Measurements from ENCODE around the gene LHX3.

The LHX3 gene

GRCh38 chr9:136211006-136211405 lies 6.1 kb upstream of the LHX3 start:
- no peaks in the 10 kb centered on the region for H3K27me3 ChIP-seq (replicated peaks; ENCODE audit: control insufficient read depth, insufficient read depth, low read length)
- no peak overlapping the region for H3K9ac ChIP-seq (ENCODE audit: low read length)
- peaks cover 29% of the 10 kb centered on the region for H3K36me3 ChIP-seq (ENCODE audit: control insufficient read depth, insufficient read depth, low read length, severe bottlenecking)
- peaks cover 4% of the 10 kb centered on the region for H3K9me3 ChIP-seq (ENCODE audit: control insufficient read depth, low read length)
- no peak overlapping the region for H3K4me3 ChIP-seq (ENCODE audit: low read length)
- no peaks in the 10 kb centered on the region for H3K4me1 ChIP-seq (ENCODE audit: control insufficient read depth, insufficient read depth, low read length)
- DNase-seq (ENCODE audit: low read depth), result no peak

DNA sequence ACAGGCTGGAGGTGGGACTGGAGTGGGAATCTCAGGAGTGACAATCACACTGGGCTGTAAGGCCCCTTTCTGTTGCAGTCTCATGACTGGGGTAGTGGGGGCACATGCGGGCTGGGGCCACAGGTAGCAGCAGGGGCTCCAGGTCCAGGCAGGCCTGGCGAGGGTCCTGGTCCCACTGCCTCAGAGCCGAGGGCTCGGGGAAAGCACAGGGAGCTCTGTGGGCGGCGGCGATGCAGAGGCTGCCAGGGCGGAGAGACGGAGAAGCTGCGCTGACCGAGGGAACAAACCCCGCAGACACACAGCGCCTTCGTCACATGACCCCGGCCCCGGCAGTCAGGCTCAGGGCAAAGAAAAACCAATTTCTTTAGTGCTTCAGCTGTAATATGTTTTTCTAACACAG lies 5.3 kb upstream of the LHX3 start:
- Histone ChIP-seq H3K4me1 (ENCODE audit: control insufficient read depth, insufficient read depth, low read length) (no peaks in the 10 kb centered on the region), H3K36me3 (ENCODE audit: control insufficient read depth, insufficient read depth, low read length, severe bottlenecking) (peaks cover 29% of the 10 kb centered on the region), H3K4me3 (ENCODE audit: low read length) (no peak overlapping the region), H3K27me3 (replicated peaks; ENCODE audit: control insufficient read depth, insufficient read depth, low read length) (no peaks in the 10 kb centered on the region), H3K9ac (ENCODE audit: low read length) (no peak overlapping the region), H3K9me3 (ENCODE audit: control insufficient read depth, low read length) (peaks cover 4% of the 10 kb centered on the region)
- DNase-seq (ENCODE audit: low read depth), result no peak

- no peaks in the 10 kb centered on the region for H3K4me1 ChIP-seq (ENCODE audit: control insufficient read depth, insufficient read depth, low read length)
- no peak overlapping the region for H3K9ac ChIP-seq (ENCODE audit: low read length)
- H3K27me3 ChIP-seq (replicated peaks; ENCODE audit: control insufficient read depth, insufficient read depth, low read length), result no peaks in the 10 kb centered on the region
- DNase-seq (ENCODE audit: low read depth), result no peak
- peaks cover 25% of the 10 kb centered on the region for H3K36me3 ChIP-seq (ENCODE audit: control insufficient read depth, insufficient read depth, low read length, severe bottlenecking)
- H3K9me3 ChIP-seq (ENCODE audit: control insufficient read depth, low read length), result peaks cover 4% of the 10 kb centered on the region
- no peak overlapping the region for H3K4me3 ChIP-seq (ENCODE audit: low read length)
These were observed 4.9 kb upstream of the LHX3 start for GRCh38 chr9:136209786-136210185.

DNA sequence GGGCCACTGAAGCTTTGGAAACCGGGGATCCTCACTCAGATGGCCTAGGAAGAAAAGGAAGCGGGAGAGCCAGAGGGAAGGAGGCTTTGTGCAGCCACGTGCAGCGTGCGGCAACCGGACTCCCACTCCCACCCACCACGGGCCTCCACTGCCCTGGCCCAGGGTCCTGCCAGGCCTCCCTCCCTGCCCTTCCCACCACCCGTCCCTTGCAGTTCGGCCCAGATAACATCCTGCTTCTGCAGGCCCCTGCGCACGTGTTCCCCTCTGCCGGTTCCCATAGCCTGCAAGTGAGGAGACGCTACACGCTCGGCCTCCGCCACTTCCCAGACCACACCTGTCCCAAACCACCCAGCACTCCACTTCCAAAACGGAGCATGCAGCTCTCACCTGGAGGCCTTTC lies 4.3 kb upstream of the LHX3 start:
- Histone ChIP-seq H3K4me3 (ENCODE audit: low read length) (no peak overlapping the region), H3K36me3 (ENCODE audit: control insufficient read depth, insufficient read depth, low read length, severe bottlenecking) (peaks cover 19% of the 10 kb centered on the region), H3K4me1 (ENCODE audit: control insufficient read depth, insufficient read depth, low read length) (no peaks in the 10 kb centered on the region), H3K9me3 (ENCODE audit: control insufficient read depth, low read length) (peaks cover 4% of the 10 kb centered on the region), H3K27me3 (replicated peaks; ENCODE audit: control insufficient read depth, insufficient read depth, low read length) (peaks cover 4% of the 10 kb centered on the region), H3K9ac (ENCODE audit: low read length) (no peak overlapping the region)
- DNase-seq (ENCODE audit: low read depth), result no peak

DNA sequence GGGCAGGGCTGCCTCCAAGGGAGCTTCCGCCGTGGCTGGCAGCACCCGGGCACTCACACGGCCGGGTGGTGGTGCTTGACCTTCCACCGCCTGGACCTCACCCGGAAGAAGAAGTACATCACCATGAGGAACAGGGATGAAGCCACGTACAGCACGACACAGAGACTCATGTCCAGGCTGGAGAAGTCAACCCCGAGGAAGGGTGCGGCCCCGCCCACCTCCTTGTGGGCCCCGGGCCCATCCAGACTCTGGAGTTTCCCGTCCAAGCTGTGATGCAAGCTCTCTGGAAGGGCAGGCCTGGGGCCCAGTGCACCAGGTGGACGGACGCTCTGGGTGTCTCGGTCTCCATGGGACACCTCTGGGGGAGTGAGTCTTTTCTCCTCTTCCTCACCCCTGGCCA lies 3.7 kb upstream of the LHX3 start:
- Histone ChIP-seq H3K4me1 (ENCODE audit: control insufficient read depth, insufficient read depth, low read length) (no peaks in the 10 kb centered on the region), H3K9me3 (ENCODE audit: control insufficient read depth, low read length) (peaks cover 1% of the 10 kb centered on the region), H3K36me3 (ENCODE audit: control insufficient read depth, insufficient read depth, low read length, severe bottlenecking) (peaks cover 13% of the 10 kb centered on the region), H3K9ac (ENCODE audit: low read length) (no peak overlapping the region), H3K27me3 (replicated peaks; ENCODE audit: control insufficient read depth, insufficient read depth, low read length) (peaks cover 9% of the 10 kb centered on the region), H3K4me3 (ENCODE audit: low read length) (no peak overlapping the region)
- no peak for DNase-seq (ENCODE audit: low read depth)

DNA sequence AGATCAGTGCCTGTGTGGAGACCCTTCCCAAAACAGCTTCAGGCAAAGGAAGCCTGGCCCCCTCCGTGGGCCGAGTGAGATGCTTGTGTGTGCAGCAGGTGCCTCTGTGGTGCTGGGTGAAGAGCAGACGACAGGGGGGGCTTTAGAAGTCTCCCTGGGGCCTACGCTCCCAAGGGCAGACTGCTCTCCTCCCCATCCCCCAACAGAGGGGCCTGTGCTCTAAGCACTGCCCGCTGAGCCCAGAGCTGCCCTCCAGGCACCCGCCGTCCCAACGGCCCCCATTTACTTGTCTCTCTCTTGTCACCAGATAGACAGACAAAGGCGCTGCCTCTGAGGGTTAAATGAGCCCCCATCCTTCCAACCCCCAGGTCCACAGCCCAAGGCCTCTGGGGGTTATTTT lies 2.7 kb upstream of the LHX3 start:
- Histone ChIP-seq H3K9ac (ENCODE audit: low read length) (no peak overlapping the region), H3K9me3 (ENCODE audit: control insufficient read depth, low read length) (no peaks in the 10 kb centered on the region), H3K4me1 (ENCODE audit: control insufficient read depth, insufficient read depth, low read length) (no peaks in the 10 kb centered on the region), H3K27me3 (replicated peaks; ENCODE audit: control insufficient read depth, insufficient read depth, low read length) (peaks cover 14% of the 10 kb centered on the region), H3K36me3 (ENCODE audit: control insufficient read depth, insufficient read depth, low read length, severe bottlenecking) (peaks cover 13% of the 10 kb centered on the region), H3K4me3 (ENCODE audit: low read length) (no peak overlapping the region)
- no peak for DNase-seq (ENCODE audit: low read depth)

- H3K27me3 ChIP-seq (replicated peaks; ENCODE audit: control insufficient read depth, insufficient read depth, low read length), result peaks cover 14% of the 10 kb centered on the region
- H3K4me1 ChIP-seq (ENCODE audit: control insufficient read depth, insufficient read depth, low read length), result no peaks in the 10 kb centered on the region
- peaks cover 8% of the 10 kb centered on the region for H3K36me3 ChIP-seq (ENCODE audit: control insufficient read depth, insufficient read depth, low read length, severe bottlenecking)
- no peak for DNase-seq (ENCODE audit: low read depth)
- H3K9ac ChIP-seq (ENCODE audit: low read length), result no peak overlapping the region
- no peak overlapping the region for H3K4me3 ChIP-seq (ENCODE audit: low read length)
- no peaks in the 10 kb centered on the region for H3K9me3 ChIP-seq (ENCODE audit: control insufficient read depth, low read length)
These were observed 1.8 kb upstream of the LHX3 start for GRCh38 chr9:136206602-136207275.

DNA sequence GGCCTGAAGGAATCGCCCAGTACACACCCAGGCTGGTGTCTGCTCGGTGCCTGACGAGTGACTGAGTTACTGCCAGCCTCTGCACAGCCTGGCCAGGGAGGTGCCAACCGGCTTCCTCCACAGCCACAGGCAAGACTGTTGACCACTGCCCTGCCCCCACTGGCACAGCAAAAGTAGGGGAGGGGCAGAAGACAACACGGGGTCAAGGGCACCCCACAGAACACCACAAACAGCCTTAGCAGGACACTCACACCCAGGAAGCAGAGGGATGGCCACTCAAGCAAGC lies 722 bp upstream of the LHX3 start:
- DNase-seq (ENCODE audit: low read depth), result no peak
- Histone ChIP-seq H3K9me3 (ENCODE audit: control insufficient read depth, low read length) (no peaks in the 10 kb centered on the region), H3K27me3 (replicated peaks; ENCODE audit: control insufficient read depth, insufficient read depth, low read length) (peaks cover 23% of the 10 kb centered on the region), H3K36me3 (ENCODE audit: control insufficient read depth, insufficient read depth, low read length, severe bottlenecking) (peaks cover 5% of the 10 kb centered on the region), H3K9ac (ENCODE audit: low read length) (no peak overlapping the region), H3K4me1 (ENCODE audit: control insufficient read depth, insufficient read depth, low read length) (no peaks in the 10 kb centered on the region), H3K4me3 (ENCODE audit: low read length) (no peak overlapping the region)

GRCh38 chr9:136204145-136204805 lies 653 bp downstream of the LHX3 start:
- Histone ChIP-seq H3K27me3 (replicated peaks; ENCODE audit: control insufficient read depth, insufficient read depth, low read length) (peaks cover 36% of the 10 kb centered on the region), H3K9me3 (ENCODE audit: control insufficient read depth, low read length) (no peaks in the 10 kb centered on the region), H3K4me3 (ENCODE audit: low read length) (no peak overlapping the region), H3K4me1 (ENCODE audit: control insufficient read depth, insufficient read depth, low read length) (no peaks in the 10 kb centered on the region), H3K36me3 (ENCODE audit: control insufficient read depth, insufficient read depth, low read length, severe bottlenecking) (peaks cover 5% of the 10 kb centered on the region), H3K9ac (ENCODE audit: low read length) (no peak overlapping the region)
- no peak for DNase-seq (ENCODE audit: low read depth)

DNA sequence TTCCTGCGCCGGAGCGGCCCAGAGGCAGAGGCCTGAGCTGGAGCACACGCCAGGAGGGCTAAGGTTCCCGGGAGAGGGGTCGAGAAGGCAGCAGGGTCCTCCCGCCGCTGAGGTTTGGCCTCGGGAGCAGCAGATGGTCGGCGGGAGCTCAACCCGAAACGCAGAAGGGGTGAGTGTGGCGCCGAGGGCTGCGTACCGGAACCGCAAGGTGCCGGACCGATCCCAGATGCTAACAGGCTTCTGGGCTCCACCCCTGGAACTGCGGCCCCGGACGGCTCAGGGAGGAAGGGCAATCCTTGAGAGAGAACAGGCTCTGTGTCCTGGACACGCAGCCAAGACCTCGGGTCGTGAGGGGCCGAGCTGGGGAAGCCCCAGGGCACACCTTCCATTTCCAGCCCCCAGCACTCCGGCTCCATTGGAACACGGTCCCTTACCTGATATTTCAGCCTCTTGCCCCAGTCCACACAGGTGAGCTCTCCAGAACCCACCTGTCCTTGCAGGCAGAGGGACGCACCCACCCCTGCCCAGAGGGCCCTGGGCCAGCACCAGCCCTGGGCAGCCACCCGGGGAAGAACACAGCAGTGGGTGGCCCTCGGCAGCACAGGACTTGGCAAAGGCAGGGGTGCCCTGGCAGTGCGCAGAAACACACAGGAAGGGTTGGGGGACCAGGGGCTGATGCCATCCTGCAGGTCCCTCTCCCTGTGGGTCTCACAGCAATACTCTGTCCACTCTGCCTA lies 1.4 kb downstream of the LHX3 start:
- H3K36me3 ChIP-seq (ENCODE audit: control insufficient read depth, insufficient read depth, low read length, severe bottlenecking), result peaks cover 1% of the 10 kb centered on the region
- no peak overlapping the region for H3K4me3 ChIP-seq (ENCODE audit: low read length)
- H3K9me3 ChIP-seq (ENCODE audit: control insufficient read depth, low read length), result no peaks in the 10 kb centered on the region
- peaks cover 37% of the 10 kb centered on the region for H3K27me3 ChIP-seq (replicated peaks; ENCODE audit: control insufficient read depth, insufficient read depth, low read length)
- DNase-seq (ENCODE audit: low read depth), result no peak
- no peak overlapping the region for H3K9ac ChIP-seq (ENCODE audit: low read length)
- H3K4me1 ChIP-seq (ENCODE audit: control insufficient read depth, insufficient read depth, low read length), result no peaks in the 10 kb centered on the region

- H3K4me1 ChIP-seq (ENCODE audit: control insufficient read depth, insufficient read depth, low read length), result no peaks in the 10 kb centered on the region
- H3K4me3 ChIP-seq (ENCODE audit: low read length), result no peak overlapping the region
- peaks cover 43% of the 10 kb centered on the region for H3K27me3 ChIP-seq (replicated peaks; ENCODE audit: control insufficient read depth, insufficient read depth, low read length)
- H3K36me3 ChIP-seq (ENCODE audit: control insufficient read depth, insufficient read depth, low read length, severe bottlenecking), result no peaks in the 10 kb centered on the region
- H3K9ac ChIP-seq (ENCODE audit: low read length), result no peak overlapping the region
- H3K9me3 ChIP-seq (ENCODE audit: control insufficient read depth, low read length), result no peaks in the 10 kb centered on the region
- no peak for DNase-seq (ENCODE audit: low read depth)
These were observed 2.2 kb downstream of the LHX3 start for GRCh38 chr9:136202454-136203407.

Data from adipocyte (in vitro differentiated cells).